Fibroblast of pulmonary artery (primary cell): ENCODE measurements around the gene FBXW5.

ENCODE experiments used
- DNase-seq: peaks from one replicate; pipeline ENCODE4 v3.0.0-alpha.2; 2010; ENCODE audit warnings: low read depth
- H3K4me3 ChIP-seq: replicated peaks from 2 replicates; pipeline ENCODE4 v1.5.1; 2011; ENCODE audit warnings: low read depth, mild to moderate bottlenecking, control low read depth, low read length, moderate library complexity
- CTCF ChIP-seq: IDR thresholded peaks from 2 replicates; pipeline ENCODE4 v1.5.1; 2011; ENCODE audit warnings: mild to moderate bottlenecking, control low read depth, low read length, inconsistent platforms; ENCODE audit errors: missing control alignments

FBXW5 gene

GRCh38 chr9:136916330-136917184 lies 28.0 kb downstream of the FBXW5 start:
- no peak for DNase-seq
- no peak overlapping the region for H3K4me3 ChIP-seq
- TF ChIP-seq CTCF: no peak

- DNase-seq: no peak
- TF ChIP-seq CTCF: no peak
- H3K4me3 ChIP-seq: no peak overlapping the region
Measured at GRCh38 chr9:136915632-136916329, 28.8 kb downstream of the FBXW5 start.

- TF ChIP-seq CTCF: no peak
- H3K4me3 ChIP-seq: no peak overlapping the region
- no peak for DNase-seq
Measured at GRCh38 chr9:136913701-136914438, 30.7 kb downstream of the FBXW5 start.

- TF ChIP-seq CTCF: no peak
Measured at GRCh38 chr9:136910901-136911245, 33.7 kb downstream of the FBXW5 start.

GRCh38 chr9:136910197-136910900 lies 34.2 kb downstream of the FBXW5 start:
- no peak overlapping the region for H3K4me3 ChIP-seq
- DNase-seq: no peak
- TF ChIP-seq CTCF: no peak

More at GRCh38 chr9:136910901-136911245, 33.7 kb downstream of the FBXW5 start:
- H3K4me3 ChIP-seq: no peak overlapping the region
- no peak for DNase-seq
